Hepatocyte (in vitro differentiated cells): Measurements from ENCODE around the gene CFAP77.

Source experiments
- CTCF ChIP-seq: fragments of 200-600 bp; sonication (generic); IDR thresholded peaks from 2 replicates; pipeline ENCODE4 v1.5.1; 2016; ENCODE audit warnings: antibody characterized with exemption, mild to moderate bottlenecking; ENCODE audit not compliant: poor library complexity
- EZH2 ChIP-seq: fragments of 200-600 bp; sonication (generic); IDR thresholded peaks from 2 replicates; pipeline ENCODE4 v1.6.1; 2016; ENCODE audit warnings: antibody characterized with exemption, mild to moderate bottlenecking, borderline replicate concordance
- EZH2phosphoT487 ChIP-seq: fragments of 200-600 bp; sonication (generic); IDR thresholded peaks from one replicate; pipeline ENCODE4 v1.6.1; 2018; ENCODE audit warnings: antibody characterized with exemption, mild to moderate bottlenecking, low read depth, moderate library complexity; ENCODE audit not compliant: unreplicated experiment, severe bottlenecking

DNA sequence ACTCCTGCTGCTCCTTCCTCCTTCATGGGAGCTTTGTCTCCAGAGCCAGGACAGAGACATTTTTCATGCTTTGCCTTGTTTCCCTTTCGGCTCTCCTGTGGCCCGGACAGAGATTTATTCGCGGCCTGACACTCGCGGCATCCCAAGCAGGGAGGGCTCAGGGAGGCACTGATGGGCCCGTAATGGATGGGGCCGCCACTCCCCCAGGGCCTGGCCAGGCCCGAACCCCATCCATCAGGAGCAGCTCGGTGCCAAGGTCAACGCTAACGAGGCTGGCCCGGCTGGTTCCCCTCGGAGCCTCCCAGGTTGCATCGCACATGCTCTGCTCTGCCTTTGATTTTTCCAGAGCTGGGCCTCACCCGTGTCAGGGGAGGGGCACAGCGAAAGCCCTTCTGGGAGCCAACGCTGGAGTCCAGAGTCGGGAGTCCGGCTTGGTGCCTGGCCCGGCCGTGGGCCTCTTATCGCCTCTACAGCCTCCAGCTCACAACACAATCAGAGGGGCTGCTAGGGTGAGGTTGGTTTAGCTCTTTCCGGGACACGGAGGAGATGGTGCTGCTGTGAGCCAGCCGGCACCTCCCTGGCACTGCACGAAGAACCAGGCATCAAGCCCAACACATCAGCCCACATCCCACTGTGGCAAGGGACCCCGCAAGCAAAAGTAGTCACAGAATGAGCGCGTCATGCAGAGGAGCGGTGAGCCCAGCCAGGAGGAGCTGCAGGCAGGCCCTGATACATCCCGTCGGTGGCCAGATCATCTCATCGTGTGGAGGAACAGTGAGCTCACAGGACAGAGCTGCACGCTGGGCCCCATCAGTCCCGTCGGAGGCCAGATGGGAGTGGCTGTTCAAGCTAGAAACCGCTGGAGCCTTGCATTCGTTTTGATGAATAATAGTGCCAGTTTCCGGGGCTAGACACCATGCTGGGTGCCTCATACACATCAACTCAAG lies 100.2 kb downstream of the CFAP77 start:
- TF ChIP-seq CTCF (no peak), EZH2phosphoT487 (no peak), EZH2 (no peak)
